Smooth muscle cell (in vitro differentiated cells): ENCODE measurements around the gene CHIC2. TPM values are rescaled to one million over a fixed set of nuclear protein-coding genes. Genes with fewer than 3 reads are reported as not detected.

Experiments
- DNase-seq: peaks from one replicate; lab custom pipeline; 2025; ENCODE audit not compliant: unreplicated experiment; lab: John Stamatoyannopoulos, UW
- H2AFZ ChIP-seq: fragments of 200-600 bp; sonication (generic); 2 replicates; pipeline ENCODE4 v1.6.0; 2016; ENCODE audit warnings: antibody characterized with exemption, low read depth, mild to moderate bottlenecking
- H3F3A ChIP-seq: fragments of 200-600 bp; sonication (generic); 2 replicates; pipeline ENCODE4 v1.6.0; 2017; ENCODE audit warnings: antibody characterized with exemption, low read depth
- H3K27ac ChIP-seq: fragments of 200-600 bp; sonication (generic); 2 replicates; pipeline ENCODE4 v1.5.1; 2016; ENCODE audit warnings: low read depth, mild to moderate bottlenecking
- H3K27me3 ChIP-seq: fragments of 200-600 bp; sonication (generic); 2 replicates; pipeline ENCODE4 v1.6.1; 2016; ENCODE audit warnings: low read depth, mild to moderate bottlenecking
- H3K36me3 ChIP-seq: fragments of 200-600 bp; sonication (generic); 2 replicates; pipeline ENCODE4 v1.5.1; 2016; ENCODE audit warnings: low read depth
- H3K4me1 ChIP-seq: fragments of 200-600 bp; sonication (generic); 2 replicates; pipeline ENCODE4 v1.5.1; 2016; ENCODE audit warnings: low read depth
- H3K4me2 ChIP-seq: fragments of 200-600 bp; sonication (generic); 2 replicates; pipeline ENCODE4 v1.6.0; 2016; ENCODE audit warnings: mild to moderate bottlenecking
- H3K4me3 ChIP-seq: fragments of 200-600 bp; sonication (generic); 2 replicates; pipeline ENCODE4 v1.5.1; 2016; ENCODE audit warnings: mild to moderate bottlenecking
- H3K79me2 ChIP-seq: fragments of 200-600 bp; sonication (generic); 2 replicates; pipeline ENCODE4 v1.6.0; 2016; ENCODE audit warnings: low read depth, mild to moderate bottlenecking
- H3K9ac ChIP-seq: fragments of 200-600 bp; sonication (generic); 2 replicates; pipeline ENCODE4 v1.6.0; 2016; ENCODE audit warnings: low read depth
- H3K9me3 ChIP-seq: fragments of 200-600 bp; sonication (generic); replicated peaks from 2 replicates; pipeline ENCODE4 v1.5.1; 2016; ENCODE audit warnings: low read depth
- H4K20me1 ChIP-seq: fragments of 200-600 bp; sonication (generic); 2 replicates; pipeline ENCODE4 v1.6.0; 2016; ENCODE audit warnings: low read depth
- WGBS: methylation state at CpG from one replicate; pipeline ENCODE4 v1.1.7; 2016; ENCODE audit warnings: low lambda C conversion rate; 5-methylcytosine and 5-hydroxymethylcytosine counted together
- polyA plus RNA-seq: library from polyadenylated mRNA; unstranded; fragments of >200 nt; fragmentation: Nextera tagmentation; extraction: Ambion mirVana; gene quantifications from 2 replicates; pipeline ENCODE4 v1.2.1, GENCODE V29; 2016
- total RNA-seq: library from RNA; depleted of rRNA; stranded (reverse); fragments of >200 nt; gene quantifications from 2 replicates; pipeline ENCODE4 v1.2.3, GENCODE V29; 2014
- TF ChIP-seq, protein P1 (sequence below): fragments of 200-600 bp; sonication (generic); IDR thresholded peaks from 2 replicates; pipeline ENCODE4 v1.5.1; 2017; ENCODE audit warnings: borderline replicate concordance, mild to moderate bottlenecking, antibody characterized with exemption; ENCODE audit not compliant: insufficient read depth, poor library complexity, severe bottlenecking

Gene CHIC2
- total and polyA plus RNA-seq, 2 experiments from 2014 or later = 52.2 to 61.0 TPM

- H4K20me1 ChIP-seq = no peaks in the 10 kb centered on the region
- no peak overlapping the region for H2AFZ ChIP-seq
- peak overlapping the region; percentile 19 for H3K4me2 ChIP-seq
- TF ChIP-seq, protein P1, sequence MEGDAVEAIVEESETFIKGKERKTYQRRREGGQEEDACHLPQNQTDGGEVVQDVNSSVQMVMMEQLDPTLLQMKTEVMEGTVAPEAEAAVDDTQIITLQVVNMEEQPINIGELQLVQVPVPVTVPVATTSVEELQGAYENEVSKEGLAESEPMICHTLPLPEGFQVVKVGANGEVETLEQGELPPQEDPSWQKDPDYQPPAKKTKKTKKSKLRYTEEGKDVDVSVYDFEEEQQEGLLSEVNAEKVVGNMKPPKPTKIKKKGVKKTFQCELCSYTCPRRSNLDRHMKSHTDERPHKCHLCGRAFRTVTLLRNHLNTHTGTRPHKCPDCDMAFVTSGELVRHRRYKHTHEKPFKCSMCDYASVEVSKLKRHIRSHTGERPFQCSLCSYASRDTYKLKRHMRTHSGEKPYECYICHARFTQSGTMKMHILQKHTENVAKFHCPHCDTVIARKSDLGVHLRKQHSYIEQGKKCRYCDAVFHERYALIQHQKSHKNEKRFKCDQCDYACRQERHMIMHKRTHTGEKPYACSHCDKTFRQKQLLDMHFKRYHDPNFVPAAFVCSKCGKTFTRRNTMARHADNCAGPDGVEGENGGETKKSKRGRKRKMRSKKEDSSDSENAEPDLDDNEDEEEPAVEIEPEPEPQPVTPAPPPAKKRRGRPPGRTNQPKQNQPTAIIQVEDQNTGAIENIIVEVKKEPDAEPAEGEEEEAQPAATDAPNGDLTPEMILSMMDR = no peak
- no peaks in the 10 kb centered on the region for H3K27me3 ChIP-seq
- peaks cover 4% of the 10 kb centered on the region for H3F3A ChIP-seq
- peak overlapping the region; percentile 32 for H3K27ac ChIP-seq
- H3K79me2 ChIP-seq = no peaks in the 10 kb centered on the region
- no peak for DNase-seq
- no peak overlapping the region for H3K9ac ChIP-seq
- H3K9me3 ChIP-seq = no peaks in the 10 kb centered on the region
- H3K4me3 ChIP-seq = no peak overlapping the region
- no peaks in the 10 kb centered on the region for H3K4me1 ChIP-seq
- 37% methylated on average over 1 of the region's 1 CpG for WGBS
- no peaks in the 10 kb centered on the region for H3K36me3 ChIP-seq
Observed at GRCh38 chr4:53987761-53988171, 76.6 kb downstream of the CHIC2 start.

DNA sequence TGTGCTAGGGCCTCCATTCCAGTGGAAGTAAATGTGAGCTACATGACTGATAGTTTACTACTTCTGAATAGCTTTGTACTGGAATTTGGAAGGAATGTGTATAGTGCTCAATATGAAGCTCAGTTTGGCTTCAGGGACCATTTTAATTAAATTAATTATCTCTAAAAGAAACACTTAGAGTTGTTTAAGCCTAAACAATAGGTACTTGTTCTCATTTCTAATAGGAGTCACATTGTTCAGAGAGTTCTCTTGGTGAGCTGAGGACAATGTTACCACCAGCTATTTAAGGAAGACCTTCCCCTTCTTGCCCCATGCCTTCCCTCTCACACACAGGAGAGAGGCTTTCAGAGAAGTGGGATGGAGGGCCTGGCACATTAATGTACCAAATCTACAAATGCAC, 78.3 kb downstream of the CHIC2 start:
- TF ChIP-seq, protein P1 = no peak
- Histone ChIP-seq H3K36me3 (no peaks in the 10 kb centered on the region), H3K9ac (no peak overlapping the region)

GRCh38 chr4:53981567-53981966, 82.8 kb downstream of the CHIC2 start:
- H3K79me2 ChIP-seq = no peaks in the 10 kb centered on the region
- H3K36me3 ChIP-seq = no peaks in the 10 kb centered on the region
- H3K9ac ChIP-seq = no peak overlapping the region
- no peaks in the 10 kb centered on the region for H3K4me1 ChIP-seq
- H3K4me3 ChIP-seq = no peak overlapping the region
- H2AFZ ChIP-seq = no peak overlapping the region
- H3K9me3 ChIP-seq = no peaks in the 10 kb centered on the region
- no peak overlapping the region for H3K4me2 ChIP-seq
- no peaks in the 10 kb centered on the region for H4K20me1 ChIP-seq
- H3F3A ChIP-seq = no peaks in the 10 kb centered on the region
- H3K27me3 ChIP-seq = no peaks in the 10 kb centered on the region
- no peak overlapping the region for H3K27ac ChIP-seq
- no peak for DNase-seq
- TF ChIP-seq, protein P1 = no peak

More for the DNA sequence above, 78.3 kb downstream of the CHIC2 start:
- H4K20me1 ChIP-seq = no peaks in the 10 kb centered on the region
- no peaks in the 10 kb centered on the region for H3K4me1 ChIP-seq
- H3F3A ChIP-seq = peaks cover 4% of the 10 kb centered on the region
- H3K9me3 ChIP-seq = no peaks in the 10 kb centered on the region
- H3K27ac ChIP-seq = no peak overlapping the region
- no peak overlapping the region for H3K4me2 ChIP-seq
- H3K27me3 ChIP-seq = no peaks in the 10 kb centered on the region
- H3K79me2 ChIP-seq = no peaks in the 10 kb centered on the region
- H2AFZ ChIP-seq = no peak overlapping the region
- H3K4me3 ChIP-seq = no peak overlapping the region
- no peak for DNase-seq

DNA sequence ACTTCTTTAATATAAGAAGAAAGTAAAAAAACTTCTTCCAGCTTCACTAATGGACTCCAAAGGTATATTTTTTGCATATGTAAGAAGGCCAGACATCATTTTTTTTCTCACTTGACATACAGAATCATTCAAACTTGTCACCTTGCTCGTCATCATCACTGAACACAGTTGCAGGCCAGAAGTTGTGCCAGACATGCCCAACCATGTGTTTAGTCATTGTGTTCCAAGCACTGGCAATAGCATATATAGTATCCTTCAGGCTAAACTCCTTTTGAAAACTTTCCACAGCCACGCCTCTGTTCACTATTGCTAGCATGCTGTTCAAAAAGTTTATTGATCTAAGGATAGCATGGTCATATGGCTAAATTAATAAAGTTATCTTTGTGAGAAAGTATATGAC, 83.3 kb downstream of the CHIC2 start:
- Histone ChIP-seq H4K20me1 (no peaks in the 10 kb centered on the region), H3K4me1 (no peaks in the 10 kb centered on the region), H3K4me3 (no peak overlapping the region), H3K79me2 (no peaks in the 10 kb centered on the region), H2AFZ (no peak overlapping the region), H3K4me2 (no peak overlapping the region), H3K36me3 (no peaks in the 10 kb centered on the region), H3K9me3 (no peaks in the 10 kb centered on the region), H3K27ac (no peak overlapping the region), H3K27me3 (no peaks in the 10 kb centered on the region), H3K9ac (no peak overlapping the region), H3F3A (no peaks in the 10 kb centered on the region)
- TF ChIP-seq, protein P1 = no peak
- WGBS = 71% methylated on average over 2 of the region's 2 CpGs
- DNase-seq = no peak
